ENCODE data around the gene SMAD5. TPM values are rescaled to one million over a fixed set of nuclear protein-coding genes. Genes with fewer than 3 reads are reported as not detected.

The SMAD5 gene
- total and polyA plus RNA-seq, 2 of the 8 experiments (the other 6 are each of a cell fraction or from before 2014, with no cell fraction given): 30.2 to 60.5 TPM

- no peak for TF ChIP-seq CHD7 (IDR thresholded peaks at IDR 0.05; ENCODE audit: insufficient replicate concordance, low read length)
- TF ChIP-seq EZH2 (IDR thresholded peaks at IDR 0.05; ENCODE audit: low read depth, low read length, severe bottlenecking): no peak
- no peak for TF ChIP-seq SIN3A (conservative IDR thresholded peaks at IDR 0.05 in 1 of 2, IDR thresholded peaks at IDR 0.05 in 1 of 2; ENCODE audit: low read depth in 1 of 2, low read length in 2 of 2)
- TF ChIP-seq SIRT6 (IDR thresholded peaks at IDR 0.05; ENCODE audit: low read length): no peak
- no peak for TF ChIP-seq RAD21 (IDR thresholded peaks at IDR 0.05 in 1 of 2, conservative IDR thresholded peaks at IDR 0.05 in 1 of 2; ENCODE audit: low read depth in 2 of 2, low read length in 2 of 2)
- no peak for TF ChIP-seq KDM4A (IDR thresholded peaks at IDR 0.05; ENCODE audit: low read depth, low read length, severe bottlenecking)
- no peak for TF ChIP-seq BCL11A (IDR thresholded peaks at IDR 0.05; ENCODE audit: low read depth in 2 of 2, low read length in 2 of 2)
- TF ChIP-seq, protein P1, sequence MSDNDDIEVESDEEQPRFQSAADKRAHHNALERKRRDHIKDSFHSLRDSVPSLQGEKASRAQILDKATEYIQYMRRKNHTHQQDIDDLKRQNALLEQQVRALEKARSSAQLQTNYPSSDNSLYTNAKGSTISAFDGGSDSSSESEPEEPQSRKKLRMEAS (IDR thresholded peaks at IDR 0.05): no peak
- no peak for TF ChIP-seq NRF1 (IDR thresholded peaks at IDR 0.05; ENCODE audit: low read depth, low read length)
Observed at GRCh38 chr5:136202469-136203205, 70.0 kb downstream of the SMAD5 start (continued).

Measured in H1 (cell line).